ENCODE data around the gene TRIM16.
"Not testable (repeated sequence)": the region's sequence is repeated elsewhere in the genome, so short reads cannot be mapped to it uniquely, and the experiment has no call there.

DNA sequence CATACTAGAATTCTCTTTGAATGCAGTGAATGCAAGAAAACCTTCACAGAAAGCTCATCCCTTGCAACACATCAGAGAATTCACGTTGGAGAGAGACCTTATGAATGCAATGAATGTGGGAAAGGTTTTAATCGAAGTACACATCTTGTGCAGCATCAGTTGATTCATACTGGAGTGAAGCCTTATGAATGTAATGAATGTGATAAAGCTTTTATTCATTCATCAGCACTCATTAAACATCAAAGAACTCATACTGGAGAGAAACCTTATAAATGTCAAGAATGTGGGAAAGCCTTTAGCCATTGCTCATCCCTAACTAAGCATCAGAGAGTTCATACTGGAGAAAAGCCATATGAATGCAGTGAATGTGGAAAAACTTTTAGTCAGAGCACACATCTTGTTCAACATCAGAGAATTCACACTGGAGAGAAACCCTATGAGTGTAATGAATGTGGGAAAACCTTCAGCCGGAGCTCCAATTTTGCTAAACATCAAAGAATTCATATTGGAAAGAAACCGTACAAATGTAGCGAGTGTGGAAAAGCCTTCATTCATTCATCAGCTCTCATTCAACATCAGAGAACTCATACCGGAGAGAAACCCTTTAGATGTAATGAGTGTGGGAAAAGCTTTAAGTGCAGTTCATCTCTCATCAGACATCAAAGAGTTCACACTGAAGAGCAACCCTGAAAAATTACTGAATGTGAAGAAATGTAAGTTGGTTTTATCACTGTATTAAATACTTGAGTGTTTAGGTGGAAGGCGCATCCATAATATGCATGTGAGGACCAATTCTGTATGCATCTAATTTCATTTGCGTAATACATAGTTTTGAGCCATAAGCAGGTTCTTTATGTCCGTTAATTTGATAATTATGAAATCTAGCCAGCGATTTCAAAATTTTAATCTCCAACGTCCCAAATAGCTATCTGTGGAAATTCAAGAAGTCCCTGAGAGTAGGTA, 32.8 kb upstream of the TRIM16 start:
- not testable (repeated sequence) for TF ChIP-seq NFXL1 (CRISPR knock-in tag; IDR thresholded peaks at IDR 0.05); EP300 (IDR thresholded peaks at IDR 0.05; ENCODE audit: low read length); MTA3 (IDR thresholded peaks at IDR 0.05; ENCODE audit: borderline replicate concordance); EP400 (IDR thresholded peaks at IDR 0.05); ADNP (tag; IDR thresholded peaks at IDR 0.05); FOSL1 (tag; conservative IDR thresholded peaks at IDR 0.05); HNRNPLL (IDR thresholded peaks at IDR 0.05; ENCODE audit: low read depth, low read length, poor library complexity, severe bottlenecking); TAF9B (IDR thresholded peaks at IDR 0.05; ENCODE audit: partially characterized antibody); MEIS2 (IDR thresholded peaks at IDR 0.05; ENCODE audit: partially characterized antibody)
- TF ChIP-seq, protein P1, sequence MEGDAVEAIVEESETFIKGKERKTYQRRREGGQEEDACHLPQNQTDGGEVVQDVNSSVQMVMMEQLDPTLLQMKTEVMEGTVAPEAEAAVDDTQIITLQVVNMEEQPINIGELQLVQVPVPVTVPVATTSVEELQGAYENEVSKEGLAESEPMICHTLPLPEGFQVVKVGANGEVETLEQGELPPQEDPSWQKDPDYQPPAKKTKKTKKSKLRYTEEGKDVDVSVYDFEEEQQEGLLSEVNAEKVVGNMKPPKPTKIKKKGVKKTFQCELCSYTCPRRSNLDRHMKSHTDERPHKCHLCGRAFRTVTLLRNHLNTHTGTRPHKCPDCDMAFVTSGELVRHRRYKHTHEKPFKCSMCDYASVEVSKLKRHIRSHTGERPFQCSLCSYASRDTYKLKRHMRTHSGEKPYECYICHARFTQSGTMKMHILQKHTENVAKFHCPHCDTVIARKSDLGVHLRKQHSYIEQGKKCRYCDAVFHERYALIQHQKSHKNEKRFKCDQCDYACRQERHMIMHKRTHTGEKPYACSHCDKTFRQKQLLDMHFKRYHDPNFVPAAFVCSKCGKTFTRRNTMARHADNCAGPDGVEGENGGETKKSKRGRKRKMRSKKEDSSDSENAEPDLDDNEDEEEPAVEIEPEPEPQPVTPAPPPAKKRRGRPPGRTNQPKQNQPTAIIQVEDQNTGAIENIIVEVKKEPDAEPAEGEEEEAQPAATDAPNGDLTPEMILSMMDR (IDR thresholded peaks at IDR 0.05 in 2 of 3, conservative IDR thresholded peaks at IDR 0.05 in 1 of 3; ENCODE audit: insufficient read depth in 2 of 3, low read depth in 1 of 3, low read length in 3 of 3) = not testable (repeated sequence)
- TF ChIP-seq, protein P2, sequence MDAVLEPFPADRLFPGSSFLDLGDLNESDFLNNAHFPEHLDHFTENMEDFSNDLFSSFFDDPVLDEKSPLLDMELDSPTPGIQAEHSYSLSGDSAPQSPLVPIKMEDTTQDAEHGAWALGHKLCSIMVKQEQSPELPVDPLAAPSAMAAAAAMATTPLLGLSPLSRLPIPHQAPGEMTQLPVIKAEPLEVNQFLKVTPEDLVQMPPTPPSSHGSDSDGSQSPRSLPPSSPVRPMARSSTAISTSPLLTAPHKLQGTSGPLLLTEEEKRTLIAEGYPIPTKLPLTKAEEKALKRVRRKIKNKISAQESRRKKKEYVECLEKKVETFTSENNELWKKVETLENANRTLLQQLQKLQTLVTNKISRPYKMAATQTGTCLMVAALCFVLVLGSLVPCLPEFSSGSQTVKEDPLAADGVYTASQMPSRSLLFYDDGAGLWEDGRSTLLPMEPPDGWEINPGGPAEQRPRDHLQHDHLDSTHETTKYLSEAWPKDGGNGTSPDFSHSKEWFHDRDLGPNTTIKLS (IDR thresholded peaks at IDR 0.05; ENCODE audit: borderline replicate concordance, low read depth) = not testable (repeated sequence)
- TF ChIP-seq, protein P3, sequence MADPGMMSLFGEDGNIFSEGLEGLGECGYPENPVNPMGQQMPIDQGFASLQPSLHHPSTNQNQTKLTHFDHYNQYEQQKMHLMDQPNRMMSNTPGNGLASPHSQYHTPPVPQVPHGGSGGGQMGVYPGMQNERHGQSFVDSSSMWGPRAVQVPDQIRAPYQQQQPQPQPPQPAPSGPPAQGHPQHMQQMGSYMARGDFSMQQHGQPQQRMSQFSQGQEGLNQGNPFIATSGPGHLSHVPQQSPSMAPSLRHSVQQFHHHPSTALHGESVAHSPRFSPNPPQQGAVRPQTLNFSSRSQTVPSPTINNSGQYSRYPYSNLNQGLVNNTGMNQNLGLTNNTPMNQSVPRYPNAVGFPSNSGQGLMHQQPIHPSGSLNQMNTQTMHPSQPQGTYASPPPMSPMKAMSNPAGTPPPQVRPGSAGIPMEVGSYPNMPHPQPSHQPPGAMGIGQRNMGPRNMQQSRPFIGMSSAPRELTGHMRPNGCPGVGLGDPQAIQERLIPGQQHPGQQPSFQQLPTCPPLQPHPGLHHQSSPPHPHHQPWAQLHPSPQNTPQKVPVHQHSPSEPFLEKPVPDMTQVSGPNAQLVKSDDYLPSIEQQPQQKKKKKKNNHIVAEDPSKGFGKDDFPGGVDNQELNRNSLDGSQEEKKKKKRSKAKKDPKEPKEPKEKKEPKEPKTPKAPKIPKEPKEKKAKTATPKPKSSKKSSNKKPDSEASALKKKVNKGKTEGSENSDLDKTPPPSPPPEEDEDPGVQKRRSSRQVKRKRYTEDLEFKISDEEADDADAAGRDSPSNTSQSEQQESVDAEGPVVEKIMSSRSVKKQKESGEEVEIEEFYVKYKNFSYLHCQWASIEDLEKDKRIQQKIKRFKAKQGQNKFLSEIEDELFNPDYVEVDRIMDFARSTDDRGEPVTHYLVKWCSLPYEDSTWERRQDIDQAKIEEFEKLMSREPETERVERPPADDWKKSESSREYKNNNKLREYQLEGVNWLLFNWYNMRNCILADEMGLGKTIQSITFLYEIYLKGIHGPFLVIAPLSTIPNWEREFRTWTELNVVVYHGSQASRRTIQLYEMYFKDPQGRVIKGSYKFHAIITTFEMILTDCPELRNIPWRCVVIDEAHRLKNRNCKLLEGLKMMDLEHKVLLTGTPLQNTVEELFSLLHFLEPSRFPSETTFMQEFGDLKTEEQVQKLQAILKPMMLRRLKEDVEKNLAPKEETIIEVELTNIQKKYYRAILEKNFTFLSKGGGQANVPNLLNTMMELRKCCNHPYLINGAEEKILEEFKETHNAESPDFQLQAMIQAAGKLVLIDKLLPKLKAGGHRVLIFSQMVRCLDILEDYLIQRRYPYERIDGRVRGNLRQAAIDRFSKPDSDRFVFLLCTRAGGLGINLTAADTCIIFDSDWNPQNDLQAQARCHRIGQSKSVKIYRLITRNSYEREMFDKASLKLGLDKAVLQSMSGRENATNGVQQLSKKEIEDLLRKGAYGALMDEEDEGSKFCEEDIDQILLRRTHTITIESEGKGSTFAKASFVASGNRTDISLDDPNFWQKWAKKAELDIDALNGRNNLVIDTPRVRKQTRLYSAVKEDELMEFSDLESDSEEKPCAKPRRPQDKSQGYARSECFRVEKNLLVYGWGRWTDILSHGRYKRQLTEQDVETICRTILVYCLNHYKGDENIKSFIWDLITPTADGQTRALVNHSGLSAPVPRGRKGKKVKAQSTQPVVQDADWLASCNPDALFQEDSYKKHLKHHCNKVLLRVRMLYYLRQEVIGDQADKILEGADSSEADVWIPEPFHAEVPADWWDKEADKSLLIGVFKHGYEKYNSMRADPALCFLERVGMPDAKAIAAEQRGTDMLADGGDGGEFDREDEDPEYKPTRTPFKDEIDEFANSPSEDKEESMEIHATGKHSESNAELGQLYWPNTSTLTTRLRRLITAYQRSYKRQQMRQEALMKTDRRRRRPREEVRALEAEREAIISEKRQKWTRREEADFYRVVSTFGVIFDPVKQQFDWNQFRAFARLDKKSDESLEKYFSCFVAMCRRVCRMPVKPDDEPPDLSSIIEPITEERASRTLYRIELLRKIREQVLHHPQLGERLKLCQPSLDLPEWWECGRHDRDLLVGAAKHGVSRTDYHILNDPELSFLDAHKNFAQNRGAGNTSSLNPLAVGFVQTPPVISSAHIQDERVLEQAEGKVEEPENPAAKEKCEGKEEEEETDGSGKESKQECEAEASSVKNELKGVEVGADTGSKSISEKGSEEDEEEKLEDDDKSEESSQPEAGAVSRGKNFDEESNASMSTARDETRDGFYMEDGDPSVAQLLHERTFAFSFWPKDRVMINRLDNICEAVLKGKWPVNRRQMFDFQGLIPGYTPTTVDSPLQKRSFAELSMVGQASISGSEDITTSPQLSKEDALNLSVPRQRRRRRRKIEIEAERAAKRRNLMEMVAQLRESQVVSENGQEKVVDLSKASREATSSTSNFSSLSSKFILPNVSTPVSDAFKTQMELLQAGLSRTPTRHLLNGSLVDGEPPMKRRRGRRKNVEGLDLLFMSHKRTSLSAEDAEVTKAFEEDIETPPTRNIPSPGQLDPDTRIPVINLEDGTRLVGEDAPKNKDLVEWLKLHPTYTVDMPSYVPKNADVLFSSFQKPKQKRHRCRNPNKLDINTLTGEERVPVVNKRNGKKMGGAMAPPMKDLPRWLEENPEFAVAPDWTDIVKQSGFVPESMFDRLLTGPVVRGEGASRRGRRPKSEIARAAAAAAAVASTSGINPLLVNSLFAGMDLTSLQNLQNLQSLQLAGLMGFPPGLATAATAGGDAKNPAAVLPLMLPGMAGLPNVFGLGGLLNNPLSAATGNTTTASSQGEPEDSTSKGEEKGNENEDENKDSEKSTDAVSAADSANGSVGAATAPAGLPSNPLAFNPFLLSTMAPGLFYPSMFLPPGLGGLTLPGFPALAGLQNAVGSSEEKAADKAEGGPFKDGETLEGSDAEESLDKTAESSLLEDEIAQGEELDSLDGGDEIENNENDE (IDR thresholded peaks at IDR 0.05; ENCODE audit: low read depth, low read length) = not testable (repeated sequence)

All from K562 (cell line).